GM12892 (cell line): ENCODE measurements around the gene APBB2.

ENCODE experiments used
- POLR2A ChIP-seq: IDR thresholded peaks from 2 replicates; pipeline ENCODE4 v1.6.1; 2011; ENCODE audit warnings: low read depth, low read length, control low read depth
- POLR2AphosphoS5 ChIP-seq: IDR thresholded peaks from 2 replicates; pipeline ENCODE4 v1.6.1; 2011; ENCODE audit warnings: low read depth, low read length, control low read depth
- TAF1 ChIP-seq: IDR thresholded peaks from 2 replicates; pipeline ENCODE4 v1.6.1; 2011; ENCODE audit warnings: low read depth, mild to moderate bottlenecking, control low read depth, low read length, borderline replicate concordance

DNA sequence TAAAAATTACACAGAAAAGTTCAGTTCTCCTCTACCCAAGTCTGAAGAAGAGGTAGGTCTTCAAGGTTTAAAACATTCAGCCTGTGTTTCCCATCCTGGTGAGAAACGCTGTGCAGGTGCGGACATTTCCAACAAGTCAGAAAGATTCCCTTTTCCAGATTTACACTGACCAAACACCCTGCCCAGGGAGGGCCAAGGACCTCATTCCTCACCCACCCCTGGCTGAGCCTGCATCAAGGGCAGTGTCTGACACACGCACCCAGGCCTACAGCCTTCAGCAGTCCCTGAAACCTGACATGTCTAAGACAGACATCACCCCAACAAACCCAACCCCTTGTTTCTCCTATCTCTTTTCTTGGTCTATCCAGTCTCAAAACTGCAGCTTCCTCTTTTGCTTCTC lies 105.9 kb downstream of the APBB2 start:
- TF ChIP-seq POLR2A (no peak), TAF1 (no peak), POLR2AphosphoS5 (no peak)
